Measurements from ENCODE around the gene ADARB2.

DNA sequence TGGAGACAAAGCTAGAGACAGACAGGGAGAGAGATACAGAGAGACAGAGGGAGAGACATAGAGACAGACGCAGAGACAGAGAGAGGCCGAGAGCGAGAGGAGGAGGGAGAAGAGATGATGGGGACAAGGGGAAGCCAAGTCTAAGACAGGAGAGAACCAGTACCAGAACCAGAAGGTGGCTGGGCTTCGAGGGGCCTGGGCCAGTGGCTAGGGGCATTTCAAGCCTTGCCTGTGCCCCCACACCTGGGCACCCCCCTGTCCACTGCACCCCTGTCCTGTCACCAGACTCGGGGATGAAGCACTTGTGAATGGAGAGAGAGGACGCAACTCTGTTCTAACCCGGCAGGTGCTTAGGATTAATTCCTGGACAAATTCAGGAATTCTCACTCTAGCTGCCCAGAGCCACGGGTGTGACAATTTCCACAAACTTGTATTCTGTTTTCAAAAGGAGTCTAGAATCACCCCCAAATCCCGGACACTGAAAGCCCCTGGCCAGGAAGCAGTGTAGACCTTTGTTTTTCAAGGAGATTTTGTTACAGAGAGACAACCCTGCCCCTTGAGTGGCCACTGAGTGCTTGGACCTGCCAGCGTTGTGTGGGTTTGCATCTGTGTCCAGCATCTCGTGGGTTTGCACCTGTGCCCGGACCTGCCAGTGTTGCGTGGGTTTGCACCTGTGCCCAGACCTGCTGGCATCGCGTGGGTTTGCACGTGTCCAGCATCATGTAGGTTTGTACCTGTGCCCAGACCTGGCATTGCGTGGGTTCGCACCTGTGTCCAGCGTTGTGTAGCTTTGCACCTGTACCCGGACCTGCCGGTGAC is 523.9 kb downstream of the ADARB2 start:
- no peak for TF ChIP-seq POLR2AphosphoS5 (IDR thresholded peaks at IDR 0.05; ENCODE audit: low read depth, low read length)
- no peak for TF ChIP-seq TAF1 (IDR thresholded peaks at IDR 0.05; ENCODE audit: low read depth, low read length)
